GM21825 (cell line): ENCODE results near the gene DACT2.
"Not testable (repeated sequence)": the region's sequence is repeated elsewhere in the genome, so short reads cannot be mapped to it uniquely, and the experiment has no call there.

Experiments used
- ATAC-seq: cut with Tn5 transposase; IDR thresholded peaks from one replicate; pipeline ENCODE4 v1.9.1; 2021; ENCODE audit warnings: mild to moderate bottlenecking, moderate library complexity; ENCODE audit not compliant: unreplicated experiment

DACT2 gene

GRCh38 chr6:168285456-168285855 lies 34.1 kb downstream of the DACT2 start:
- ATAC-seq: no peak

- ATAC-seq: no peak
Observed at GRCh38 chr6:168284187-168284586, 35.4 kb downstream of the DACT2 start.

GRCh38 chr6:168283686-168284025 lies 35.9 kb downstream of the DACT2 start:
- no peak for ATAC-seq

GRCh38 chr6:168282985-168283685 lies 36.4 kb downstream of the DACT2 start:
- ATAC-seq: no peak

GRCh38 chr6:168281826-168282225 lies 37.8 kb downstream of the DACT2 start:
- ATAC-seq: no peak

GRCh38 chr6:168281314-168281713 lies 38.3 kb downstream of the DACT2 start:
- ATAC-seq: not testable (repeated sequence)

- ATAC-seq: no peak
Observed at GRCh38 chr6:168280899-168281245, 38.7 kb downstream of the DACT2 start.

GRCh38 chr6:168280020-168280898 lies 39.3 kb downstream of the DACT2 start:
- no peak for ATAC-seq

GRCh38 chr6:168279403-168279935 lies 40.1 kb downstream of the DACT2 start:
- ATAC-seq: no peak

- ATAC-seq: no peak
Observed at GRCh38 chr6:168278904-168279303, 40.7 kb downstream of the DACT2 start.

- ATAC-seq: no peak
Observed at GRCh38 chr6:168277274-168277669, 42.3 kb downstream of the DACT2 start.

- no peak for ATAC-seq
Observed at GRCh38 chr6:168276576-168277273, 42.9 kb downstream of the DACT2 start.

- no peak for ATAC-seq
Observed at GRCh38 chr6:168275168-168275567, 44.4 kb downstream of the DACT2 start.

GRCh38 chr6:168274037-168274952 lies 45.3 kb downstream of the DACT2 start:
- no peak for ATAC-seq

GRCh38 chr6:168273441-168274036 lies 46.0 kb downstream of the DACT2 start:
- ATAC-seq: no peak

GRCh38 chr6:168272415-168273325 lies 46.9 kb downstream of the DACT2 start:
- ATAC-seq: no peak

GRCh38 chr6:168270274-168271172 lies 49.1 kb downstream of the DACT2 start:
- no peak for ATAC-seq
